Aorta (tissue), 5 donors: ENCODE results near the gene FARP2. TPM values are rescaled to one million over a fixed set of nuclear protein-coding genes. Genes with fewer than 3 reads are reported as not detected.

Source experiments
- ATAC-seq: fragments of 200-7000 bp; cut with Tn5 transposase; one replicate; pipeline ENCODE4 v1.9.1; 2022; ENCODE audit warnings: moderate library complexity; ENCODE audit not compliant: low FRiP score
- DNase-seq, 2 donors: peaks; one replicate each; pipeline ENCODE4 v3.0.0-alpha.2; 2020
- H3K27ac ChIP-seq, 2 donors: one replicate each; pipeline ENCODE4 v1.5.1; 2013; ENCODE audit warnings: low read length in 2 of 2, mild to moderate bottlenecking in 2 of 2, moderate library complexity in 2 of 2, control low read depth in 1 of 2, inconsistent platforms in 1 of 2, low read depth in 1 of 2
- H3K27me3 ChIP-seq, 2 donors: one replicate each; pipeline ENCODE4 v1.6.1; 2013; ENCODE audit warnings: control low read depth in 1 of 2, low read length in 1 of 2, mild to moderate bottlenecking in 1 of 2, moderate library complexity in 1 of 2; ENCODE audit not compliant: insufficient read depth in 2 of 2, control insufficient read depth in 1 of 2
- H3K36me3 ChIP-seq, 2 donors: one replicate each; pipeline ENCODE4 v1.6.1; 2013; ENCODE audit warnings: control low read depth in 1 of 2, low read length in 1 of 2, mild to moderate bottlenecking in 1 of 2; ENCODE audit not compliant: insufficient read depth in 2 of 2, control insufficient read depth in 1 of 2
- H3K4me1 ChIP-seq, 2 donors: one replicate each; pipeline ENCODE4 v1.6.1; 2013; ENCODE audit warnings: low read length in 2 of 2, control low read depth in 1 of 2, mild to moderate bottlenecking in 1 of 2, moderate library complexity in 1 of 2; ENCODE audit not compliant: insufficient read depth in 2 of 2, control insufficient read depth in 1 of 2
- H3K4me3 ChIP-seq, 2 donors: one replicate each; pipeline ENCODE4 v1.5.1; 2013; ENCODE audit warnings: low read length in 2 of 2, control low read depth in 1 of 2, mild to moderate bottlenecking in 1 of 2
- H3K9me3 ChIP-seq: one replicate; pipeline ENCODE4 v1.6.1; 2013; ENCODE audit warnings: mild to moderate bottlenecking, low read length; ENCODE audit not compliant: control insufficient read depth
- WGBS, 2 donors: extraction: QIAGEN DNeasy Blood & Tissue Kit; methylation state at CpG; one replicate each; pipeline ENCODE4 v1.1.7; 2013; 5-methylcytosine and 5-hydroxymethylcytosine counted together
- intact Hi-C, 2 donors: fragments of 100-400 bp; cut with DNase I; formaldehyde crosslinking; loops; one replicate each; pipeline versions ENCODE4 v1.14.2 to v1.15.0; 2022
- polyA plus RNA-seq, 2 donors: library from polyadenylated mRNA; stranded (reverse); fragments of 200-250 nt; gene quantifications; one replicate each; pipeline ENCODE4 v1.2.3, GENCODE V29; 2013
- total RNA-seq, 2 donors: library from RNA; stranded (reverse); fragmentation: NEBNext Ultra II Directional; extraction: Animal tissue kit (Norgen Biotek cat#: 25700); gene quantifications; one replicate each; pipeline ENCODE4 v1.2.1, GENCODE V29; 2021
- donor health status: healthy with polysubstance abuse.
- donor health status: Bipolar disorder and iron deficiency.
- donor health status: DM: no; HTN: no; CAD: no.
- donor health status: DM: no; HTN: no; CAD: no.
- donor health status: DM: yes; HTN: yes; CAD: no.

Gene FARP2
- total and polyA plus RNA-seq, 4 donors, result 16.4 to 64.4 (median 48.7) TPM

DNA sequence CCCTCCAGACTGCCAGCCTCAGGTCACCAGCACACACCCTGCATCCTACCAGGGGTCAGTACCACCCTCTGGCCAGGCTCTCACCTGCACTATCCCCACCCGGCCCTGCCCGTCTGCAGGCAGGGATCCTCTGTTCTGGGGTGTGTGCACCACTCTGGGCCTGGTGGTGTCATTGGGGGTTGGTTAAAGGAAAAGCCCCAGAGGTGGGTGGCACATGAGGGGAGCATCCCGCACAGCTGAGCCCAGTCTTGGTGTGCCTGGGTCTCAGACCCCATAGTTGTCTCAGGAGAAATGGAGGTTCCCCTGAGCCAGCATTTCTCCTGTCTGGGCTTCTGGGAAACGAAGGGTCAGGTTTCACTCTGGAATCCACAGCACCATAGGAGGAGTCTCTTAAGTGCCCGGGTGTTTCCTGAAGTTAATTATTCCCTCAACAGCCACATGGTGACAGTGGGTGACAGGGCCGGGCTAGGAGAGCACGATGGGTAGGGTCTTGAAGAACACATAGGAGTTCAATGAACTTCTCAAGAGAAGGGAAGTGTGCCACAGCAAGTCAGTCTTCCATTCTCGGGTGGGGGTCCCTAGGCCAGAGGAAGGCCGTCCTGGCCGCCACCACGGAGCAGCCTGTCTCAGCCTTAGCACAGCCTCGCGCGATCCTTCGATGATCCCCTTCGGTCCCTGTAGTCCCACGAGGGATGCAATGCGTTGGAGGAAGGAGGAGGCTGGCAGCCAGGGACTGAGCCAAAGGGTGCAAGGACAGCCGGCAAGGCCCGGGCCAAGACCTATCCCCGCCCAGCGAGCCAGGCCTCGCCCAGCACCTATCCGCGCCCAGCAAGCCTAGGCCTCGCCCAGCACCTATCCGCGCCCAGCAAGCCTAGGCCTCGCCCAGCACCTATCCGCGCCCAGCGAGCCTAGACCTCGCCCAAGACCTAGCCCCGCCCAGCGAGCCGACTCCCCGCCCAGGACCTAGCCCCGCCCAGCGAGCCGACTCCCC, 1.1 kb upstream of the FARP2 start:
- DNase-seq (peak; percentile 89 to 93), ATAC-seq (peak; percentile 59)
- no peaks in the 10 kb centered on the region for H3K9me3 ChIP-seq
- WGBS, 2 donors, result 26 to 39% methylated on average over 24 to 40 of the region's 40 CpGs
- peaks cover 0 to 5% of the 10 kb centered on the region in 2 donors for H3K36me3 ChIP-seq
- H3K27ac ChIP-seq, result peak overlapping the region in 1 of 2 donors; percentile 42
- no peak overlapping the region for H3K4me3 ChIP-seq
- intact Hi-C loops, result loop anchor here (5.0 kb wide), 2 partner anchors 37 to 38 kb away; partner anchors contain the start of genes HDLBP (in 1 of the 2) and SEPTIN2 (in 1 of the 2)
- H3K27me3 ChIP-seq, result no peaks in the 10 kb centered on the region
- H3K4me1 ChIP-seq, result peaks cover 0 to 6% of the 10 kb centered on the region in 2 donors

DNA sequence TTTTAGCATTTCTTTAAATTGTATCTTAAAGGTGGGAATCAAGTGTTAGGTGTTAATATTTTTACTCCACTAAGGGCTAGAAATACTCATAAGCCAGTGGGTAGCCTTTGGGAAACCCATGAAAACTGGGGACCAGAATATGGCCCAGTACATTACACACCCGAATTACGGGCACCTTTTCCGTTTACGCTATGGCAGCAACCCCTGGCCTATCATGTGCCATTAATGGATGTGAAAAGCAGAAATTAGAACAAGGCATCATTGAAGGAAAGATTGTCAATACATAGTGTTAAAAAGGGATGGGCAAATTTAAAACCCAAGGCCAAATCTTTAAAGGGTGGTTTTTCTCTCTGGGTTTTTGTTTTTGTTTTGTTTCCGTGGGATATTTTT, 781 bp downstream of the FARP2 start:
- Histone ChIP-seq H3K36me3 (no peaks in the 10 kb centered on the region), H3K9me3 (no peaks in the 10 kb centered on the region), H3K27ac (peak overlapping the region; percentile 20 to 38), H3K27me3 (no peaks in the 10 kb centered on the region), H3K4me3 (peak overlapping the region; percentile 23 to 74), H3K4me1 (peaks cover 0 to 6% of the 10 kb centered on the region in 2 donors)
- ATAC-seq, result no peak
- 4 to 8% methylated on average over 5 of the region's 5 CpGs for WGBS, 2 donors
- DNase-seq, result no peak
- intact Hi-C loops, result loop anchor here in 1 of 2 donors (1.0 to 5.0 kb wide), 3 partner anchors 22 to 42 kb away; partner anchors contain the start of genes HDLBP and SEPTIN2

DNA sequence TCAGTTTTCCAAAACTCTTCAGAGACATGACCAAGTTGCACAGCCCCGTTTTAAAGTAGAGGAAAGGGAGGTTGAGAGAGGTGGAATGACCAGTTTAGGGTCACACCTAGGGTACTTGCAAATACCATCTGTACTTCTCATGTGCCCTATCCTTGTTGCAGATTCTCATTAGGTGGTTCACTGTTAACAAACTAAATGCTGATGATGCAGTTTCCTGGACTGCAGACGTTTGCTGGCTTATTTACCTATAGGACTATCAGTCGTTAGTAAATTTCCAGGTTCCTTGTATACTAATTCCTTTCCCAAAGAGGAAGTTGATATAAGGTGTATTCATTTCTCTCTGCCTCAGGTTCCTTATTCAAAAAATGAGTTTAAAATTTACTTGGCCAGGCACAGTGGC, 1.4 kb downstream of the FARP2 start:
- no peaks in the 10 kb centered on the region for H3K27me3 ChIP-seq
- H3K36me3 ChIP-seq, result no peaks in the 10 kb centered on the region
- peak overlapping the region in 1 of 2 donors; percentile 74 for H3K4me3 ChIP-seq
- 57 to 63% methylated on average over 3 of the region's 3 CpGs for WGBS, 2 donors
- peaks cover 0 to 6% of the 10 kb centered on the region in 2 donors for H3K4me1 ChIP-seq
- ATAC-seq, result no peak
- H3K27ac ChIP-seq, result no peak overlapping the region
- no peaks in the 10 kb centered on the region for H3K9me3 ChIP-seq
- intact Hi-C loops, result loop anchor here in 1 of 2 donors (2.0 to 5.0 kb wide), 2 partner anchors 35 to 43 kb away; partner anchors contain the start of genes HDLBP and SEPTIN2
- DNase-seq, result no peak

DNA sequence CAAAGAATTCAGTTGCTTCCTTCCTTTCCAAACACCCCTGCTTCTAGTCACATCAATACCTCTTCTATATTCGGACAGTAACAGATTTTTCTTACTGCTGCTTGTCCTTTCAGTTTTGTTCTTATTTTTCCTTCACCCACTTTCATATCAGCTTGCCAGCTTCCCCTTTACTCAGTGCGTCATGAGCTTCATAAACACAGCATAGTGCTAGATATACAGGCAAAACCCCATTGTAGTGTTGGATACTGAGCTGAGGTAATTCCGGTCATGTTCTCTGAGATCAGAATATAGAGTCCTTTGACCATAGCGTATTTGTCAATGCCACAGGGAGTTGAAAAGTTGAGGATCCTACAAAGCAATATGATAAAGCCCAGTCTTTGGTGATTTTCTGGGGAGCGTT, 2.4 kb downstream of the FARP2 start:
- H3K4me1 ChIP-seq, result peaks cover 1 to 6% of the 10 kb centered on the region in 2 donors
- H3K9me3 ChIP-seq, result no peaks in the 10 kb centered on the region
- 85 to 87% methylated on average over 5 of the region's 5 CpGs for WGBS, 2 donors
- H3K36me3 ChIP-seq, result no peaks in the 10 kb centered on the region
- H3K27ac ChIP-seq, result no peak overlapping the region
- DNase-seq, result no peak
- no peak overlapping the region for H3K4me3 ChIP-seq
- no peak for ATAC-seq
- intact Hi-C loops, result loop anchor here in 1 of 2 donors (5.0 kb wide), 1 partner anchor 34 kb away; no protein-coding TSS in a partner anchor
- H3K27me3 ChIP-seq, result no peaks in the 10 kb centered on the region

DNA sequence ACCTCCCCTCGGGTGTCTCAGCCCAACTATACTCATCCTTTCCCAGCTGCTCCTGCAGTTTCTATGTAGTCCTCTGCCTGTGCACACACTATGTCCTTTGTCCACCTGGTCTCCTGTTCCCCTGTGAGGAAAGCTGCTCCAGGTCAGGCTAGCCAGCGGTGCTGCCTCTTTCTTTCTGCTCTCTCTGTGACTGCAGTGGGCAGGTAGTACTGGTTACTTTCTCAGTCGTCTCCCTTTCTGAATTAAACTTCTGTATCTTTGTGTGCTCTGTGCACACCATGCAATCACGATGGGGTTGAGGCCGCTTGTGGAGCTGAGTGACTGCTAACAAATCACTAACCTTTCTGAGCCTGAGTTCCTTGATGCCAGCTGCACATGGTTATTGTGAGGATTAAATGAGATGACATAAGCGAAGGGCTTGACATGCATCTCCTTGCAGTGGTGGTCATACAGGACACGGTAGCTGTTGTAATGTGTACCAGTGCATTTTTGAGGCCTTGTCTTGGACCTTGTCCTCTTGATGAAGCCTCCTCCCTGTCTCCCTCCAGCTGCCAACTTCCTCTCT, 3.5 kb downstream of the FARP2 start:
- intact Hi-C loops, result loop anchor here in 1 of 2 donors (5.0 kb wide), 1 partner anchor 33 kb away; no protein-coding TSS in a partner anchor
- 88 to 91% methylated on average over 7 of the region's 7 CpGs for WGBS, 2 donors

DNA sequence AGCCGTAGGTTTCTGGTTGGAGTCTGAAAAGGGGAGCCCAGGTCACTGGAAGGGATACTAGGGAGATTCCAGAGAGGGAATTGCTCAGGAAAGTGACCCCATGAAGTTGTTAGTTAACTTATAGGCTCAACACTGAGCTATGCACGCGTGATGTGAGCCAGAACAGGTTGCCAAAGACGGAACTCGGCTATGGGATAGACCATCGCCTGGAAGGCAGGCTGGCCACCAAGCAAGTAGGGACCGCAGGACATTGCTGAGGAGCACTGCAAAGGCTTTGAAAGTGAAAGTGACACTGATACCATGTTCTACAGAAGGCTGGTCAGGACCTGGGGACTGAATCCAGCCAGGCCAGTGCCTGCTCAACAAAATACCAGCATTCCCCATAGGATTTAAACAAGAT, 7.3 kb downstream of the FARP2 start:
- Histone ChIP-seq H3K27ac (peak overlapping the region; percentile 32 to 71), H3K27me3 (no peaks in the 10 kb centered on the region), H3K4me1 (peaks cover 0 to 10% of the 10 kb centered on the region in 2 donors), H3K9me3 (no peaks in the 10 kb centered on the region), H3K36me3 (no peaks in the 10 kb centered on the region), H3K4me3 (no peak overlapping the region)
- no peak for DNase-seq
- peak; percentile 39 for ATAC-seq
- WGBS, 2 donors, result 65% methylated on average over 7 of the region's 7 CpGs
- intact Hi-C loops, result no loop called here

More for the DNA sequence above, 3.5 kb downstream of the FARP2 start:
- Histone ChIP-seq H3K4me1 (peaks cover 3 to 6% of the 10 kb centered on the region in 2 donors), H3K27ac (no peak overlapping the region), H3K9me3 (no peaks in the 10 kb centered on the region), H3K27me3 (no peaks in the 10 kb centered on the region), H3K36me3 (no peaks in the 10 kb centered on the region), H3K4me3 (no peak overlapping the region)
- DNase-seq (no peak), ATAC-seq (no peak)

DNA sequence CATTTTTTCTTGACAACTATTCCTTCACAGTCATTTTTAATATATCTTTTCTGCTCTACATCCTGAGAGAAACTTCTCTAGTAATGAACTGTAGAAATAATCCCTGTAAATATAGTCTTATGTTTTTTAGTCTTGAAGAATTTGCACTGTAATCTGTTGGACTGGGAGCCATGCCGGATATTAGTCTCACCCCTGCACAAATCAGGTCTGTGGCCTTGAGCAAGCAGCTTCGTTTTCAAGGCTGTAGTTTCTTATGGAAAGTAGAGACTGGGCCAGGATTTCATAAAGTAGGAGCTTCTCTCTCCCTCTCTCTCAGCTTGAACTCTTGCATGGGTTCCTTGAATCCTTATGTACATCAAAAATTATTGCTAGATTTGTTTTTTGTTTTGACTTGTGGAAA, 8.7 kb downstream of the FARP2 start:
- H3K4me1 ChIP-seq, result peaks cover 0 to 10% of the 10 kb centered on the region in 2 donors
- ATAC-seq, result no peak
- no peaks in the 10 kb centered on the region for H3K36me3 ChIP-seq
- WGBS, 2 donors, result 34 to 47% methylated on average over 2 of the region's 2 CpGs
- no peak overlapping the region for H3K27ac ChIP-seq
- no peaks in the 10 kb centered on the region for H3K27me3 ChIP-seq
- no peak for DNase-seq
- no peak overlapping the region for H3K4me3 ChIP-seq
- intact Hi-C loops, result no loop called here
- H3K9me3 ChIP-seq, result no peaks in the 10 kb centered on the region

DNA sequence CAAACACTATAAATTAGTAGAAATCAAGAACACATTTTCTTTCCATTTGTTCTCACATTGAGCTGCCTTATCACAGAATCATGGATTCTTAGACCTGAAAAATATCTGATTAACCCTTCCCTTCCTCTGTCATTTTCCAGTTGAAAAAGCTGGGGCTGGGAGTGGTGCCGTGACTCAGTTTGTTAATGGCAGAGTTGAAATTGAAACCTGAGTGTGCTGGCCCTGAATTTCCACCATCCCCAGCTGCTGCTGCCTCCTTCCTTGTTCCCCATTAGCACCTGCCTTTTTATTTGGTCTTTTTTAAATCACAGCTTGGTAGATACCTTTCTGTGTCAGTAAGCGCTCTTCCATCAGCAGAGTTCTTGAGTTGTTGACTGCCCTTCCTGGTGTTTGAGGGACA, 10.6 kb downstream of the FARP2 start:
- intact Hi-C loops, result no loop called here
- Histone ChIP-seq H3K27me3 (no peaks in the 10 kb centered on the region), H3K4me3 (no peak overlapping the region), H3K36me3 (no peaks in the 10 kb centered on the region), H3K9me3 (no peaks in the 10 kb centered on the region), H3K27ac (peak overlapping the region in 1 of 2 donors; percentile 36), H3K4me1 (peaks cover 0 to 10% of the 10 kb centered on the region in 2 donors)
- WGBS, 2 donors, result 97 to 98% methylated on average over 2 of the region's 2 CpGs
- ATAC-seq, result no peak
- DNase-seq, result no peak
